Measurements from ENCODE around the gene CDHR2. TPM values are rescaled to one million over a fixed set of nuclear protein-coding genes. Genes with fewer than 3 reads are reported as not detected.

Gene CDHR2
- total RNA-seq, 4 donors from 2014 or later = 0.07 to 0.27 (median 0.20) TPM; not detected in 1

DNA sequence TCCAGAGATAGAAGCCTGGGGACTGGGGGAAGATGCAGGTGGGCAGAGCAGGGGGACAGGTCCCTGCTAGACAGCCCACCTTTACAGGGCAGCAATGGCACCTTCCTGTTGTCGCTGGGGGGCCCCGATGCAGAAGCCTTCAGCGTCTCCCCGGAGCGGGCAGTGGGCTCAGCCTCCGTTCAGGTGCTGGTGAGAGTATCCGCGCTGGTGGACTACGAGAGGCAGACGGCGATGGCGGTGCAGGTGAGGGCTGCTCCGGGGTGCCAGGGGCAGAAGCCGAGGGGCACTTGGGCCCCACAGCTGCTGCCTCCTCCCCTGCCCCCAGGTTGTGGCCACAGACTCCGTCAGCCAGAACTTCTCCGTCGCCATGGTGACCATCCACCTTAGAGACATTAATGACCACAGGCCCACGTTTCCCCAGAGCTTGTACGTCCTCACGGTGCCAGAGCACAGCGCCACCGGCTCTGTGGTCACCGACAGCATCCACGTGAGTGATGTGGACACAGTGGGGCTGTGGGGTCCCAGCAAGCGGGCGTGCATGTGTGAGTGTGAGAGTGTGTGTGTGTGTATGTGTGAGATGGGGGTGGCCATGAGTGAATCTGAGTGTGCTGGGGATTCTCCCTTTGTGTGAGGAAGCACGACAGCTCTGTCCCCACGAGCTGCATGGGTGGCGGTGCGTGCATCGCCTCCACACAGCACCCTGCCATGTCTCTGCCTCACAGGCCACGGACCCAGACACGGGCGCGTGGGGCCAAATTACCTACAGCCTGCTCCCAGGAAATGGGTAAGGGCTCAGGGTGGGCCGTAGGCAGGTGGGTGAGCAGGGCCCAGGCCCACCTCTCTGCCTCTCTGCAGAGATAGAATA, 28.4 kb downstream of the CDHR2 start:
- no peak overlapping the region for H3K4me3 ChIP-seq
- intact Hi-C loops (cut with DNase I; ENCODE audit: low total_unique reads) = loop anchor here (10.0 kb wide), 1 partner anchor 163 kb away; the partner anchor contains the start of gene CLTB
- no peaks in the 10 kb centered on the region for H3K9me3 ChIP-seq
- ATAC-seq = no peak
- TF ChIP-seq POLR2A (IDR thresholded peaks at IDR 0.05) = no peak
- TF ChIP-seq CTCF (IDR thresholded peaks at IDR 0.05 in 4 of 5, conservative IDR thresholded peaks at IDR 0.05 in 1 of 5) = no peak
- in situ Hi-C loops (cut with MboI; ENCODE audit: low sequenced_read_pairs in 4 of 4) = no loop called here
- H3K27me3 ChIP-seq = no peaks in the 10 kb centered on the region
- DNase-seq = no peak
- H3K27ac ChIP-seq = no peak overlapping the region
- no peaks in the 10 kb centered on the region for H3K36me3 ChIP-seq
- H3K4me1 ChIP-seq = no peaks in the 10 kb centered on the region

DNA sequence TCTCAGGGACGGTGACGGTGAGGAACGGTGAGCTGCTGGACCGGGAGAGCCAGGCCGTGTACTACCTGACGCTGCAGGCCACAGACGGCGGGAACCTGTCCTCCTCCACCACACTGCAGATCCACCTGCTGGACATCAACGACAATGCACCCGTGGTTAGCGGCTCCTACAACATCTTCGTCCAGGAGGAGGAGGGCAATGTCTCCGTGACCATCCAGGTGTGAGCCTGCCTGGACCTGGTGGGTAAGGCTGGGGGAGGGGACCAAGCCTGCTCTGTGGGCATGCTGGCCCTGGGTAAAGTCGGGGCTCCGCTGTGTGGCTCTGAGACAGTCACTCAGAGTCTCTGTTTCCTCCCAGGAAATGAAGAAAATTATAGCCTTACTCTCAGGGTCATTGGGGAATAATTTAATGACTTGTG, 29.3 kb downstream of the CDHR2 start:
- H3K27ac ChIP-seq = no peak overlapping the region
- no peaks in the 10 kb centered on the region for H3K4me1 ChIP-seq
- H3K36me3 ChIP-seq = no peaks in the 10 kb centered on the region
- no peak overlapping the region for H3K4me3 ChIP-seq
- H3K9me3 ChIP-seq = no peaks in the 10 kb centered on the region
- TF ChIP-seq CTCF (IDR thresholded peaks at IDR 0.05 in 4 of 5, conservative IDR thresholded peaks at IDR 0.05 in 1 of 5) (peak in 2 of 5 experiments; percentile 10 to 14), POLR2A (IDR thresholded peaks at IDR 0.05) (no peak)
- no peaks in the 10 kb centered on the region for H3K27me3 ChIP-seq
- no peak for ATAC-seq
- intact Hi-C loops (cut with DNase I; ENCODE audit: low total_unique reads) = loop anchor here (10.0 kb wide), 1 partner anchor 164 kb away; the partner anchor contains the start of gene CLTB
- in situ Hi-C loops (cut with MboI; ENCODE audit: low sequenced_read_pairs in 4 of 4) = no loop called here
- no peak for DNase-seq

- ATAC-seq (no peak), DNase-seq (no peak)
- H3K4me1 ChIP-seq = no peaks in the 10 kb centered on the region
- H3K4me3 ChIP-seq = no peak overlapping the region
- TF ChIP-seq POLR2A (IDR thresholded peaks at IDR 0.05) (no peak), CTCF (IDR thresholded peaks at IDR 0.05 in 4 of 5, conservative IDR thresholded peaks at IDR 0.05 in 1 of 5) (no peak)
- in situ Hi-C loops (cut with MboI; ENCODE audit: low sequenced_read_pairs in 4 of 4) (no loop called here), intact Hi-C loops (cut with DNase I; ENCODE audit: low total_unique reads) (loop anchor here (10.0 kb wide), 1 partner anchor 165 kb away; the partner anchor contains the start of gene CLTB)
- no peaks in the 10 kb centered on the region for H3K9me3 ChIP-seq
- H3K36me3 ChIP-seq = no peaks in the 10 kb centered on the region
- H3K27ac ChIP-seq = no peak overlapping the region
- no peaks in the 10 kb centered on the region for H3K27me3 ChIP-seq
Observed at GRCh38 chr5:176579323-176579722, 30.2 kb downstream of the CDHR2 start.

- TF ChIP-seq POLR2A (IDR thresholded peaks at IDR 0.05) (no peak), CTCF (IDR thresholded peaks at IDR 0.05 in 4 of 5, conservative IDR thresholded peaks at IDR 0.05 in 1 of 5) (no peak)
- H3K9me3 ChIP-seq = peaks cover 0 to 16% (median 2%) of the 10 kb centered on the region in 3 donors
- no peak overlapping the region for H3K4me3 ChIP-seq
- intact Hi-C loops (cut with DNase I; ENCODE audit: low total_unique reads) = no loop called here
- H3K36me3 ChIP-seq = no peaks in the 10 kb centered on the region
- no peak for ATAC-seq
- in situ Hi-C loops (cut with MboI; ENCODE audit: low sequenced_read_pairs in 4 of 4) = no loop called here
- H3K4me1 ChIP-seq = no peaks in the 10 kb centered on the region
- H3K27ac ChIP-seq = no peak overlapping the region
- H3K27me3 ChIP-seq = no peaks in the 10 kb centered on the region
- DNase-seq = no peak
Observed at GRCh38 chr5:176581361-176581760, 32.2 kb downstream of the CDHR2 start.

All from gastrocnemius medialis (tissue), 4 donors.